Loucy (cell line): ENCODE measurements around the gene POPDC2.

ENCODE experiments used
- CTCF ChIP-seq: fragments of 200-600 bp; sonication (generic); conservative IDR thresholded peaks from 2 replicates; pipeline ENCODE4 v1.5.1; 2014; ENCODE audit warnings: mild to moderate bottlenecking, antibody characterized with exemption, low read length
- EZH2phosphoT487 ChIP-seq: fragments of 200-600 bp; IDR thresholded peaks from 2 replicates; pipeline ENCODE4 v1.6.1; 2018; ENCODE audit warnings: antibody characterized with exemption, mild to moderate bottlenecking, moderate library complexity, borderline replicate concordance

GRCh38 chr3:119695480-119695879 is 35.1 kb upstream of the POPDC2 start:
- no peak for TF ChIP-seq CTCF
- no peak for TF ChIP-seq EZH2phosphoT487
